SK-N-SH (cell line): Measurements from ENCODE around the gene RBM48. TPM values are rescaled to one million over a fixed set of nuclear protein-coding genes. Genes with fewer than 3 reads are reported as not detected.

Experiments
- CTCF ChIA-PET: fragments of 300-600, 350-600 bp; formaldehyde crosslinking; extraction: SDS; loops from one replicate; lab custom pipeline; 2021; lab: Yijun Ruan, JAX
- POLR2A ChIA-PET: fragments of 350-600 bp; sonication (Branson Sonifier 250); formaldehyde crosslinking; extraction: SDS; loops from one replicate; lab custom pipeline; 2020; ENCODE audit warnings: antibody characterized with exemption, inconsistent platforms; lab: Yijun Ruan, JAX
- DNase-seq: peaks from one replicate; pipeline ENCODE4 v3.0.0; 2012
- H2AFZ ChIP-seq: fragments of 200-600 bp; sonication (generic); 2 replicates; pipeline ENCODE4 v1.8.1; 2016; ENCODE audit warnings: antibody characterized with exemption, mild to moderate bottlenecking, low read depth
- H3F3A ChIP-seq: fragments of 200-600 bp; sonication (generic); replicated peaks from 2 replicates; pipeline ENCODE3; 2016; ENCODE audit warnings: antibody characterized with exemption, mild to moderate bottlenecking; ENCODE audit not compliant: insufficient read depth
- H3K27ac ChIP-seq, 2 experiments: fragments of 200-500 bp in 1 of 2; fragments of 200-600 bp in 1 of 2; sonication (Bioruptor generic) in 1 of 2; sonication (generic), shearing (Covaris generic) in 1 of 2; 2 replicates each; pipeline versions ENCODE4 v1.5.1 to v1.6.1; 2014 to 2016; ENCODE audit warnings: low read depth in 2 of 2, inconsistent platforms in 1 of 2, low read length in 1 of 2, mild to moderate bottlenecking in 1 of 2, mixed read lengths in 1 of 2
- H3K27me3 ChIP-seq: fragments of 200-600 bp; sonication (generic), shearing (Covaris generic); 2 replicates; pipeline ENCODE4 v1.6.1; 2016; ENCODE audit warnings: mixed run types; ENCODE audit not compliant: insufficient read depth
- H3K36me3 ChIP-seq, 2 experiments: fragments of 200-500 bp in 1 of 2; fragments of 200-600 bp in 1 of 2; sonication (Bioruptor generic) in 1 of 2; sonication (generic) in 1 of 2; replicated peaks in 1 of 2; 2 replicates each; pipeline versions ENCODE3 to v1.5.1; 2014 to 2016; ENCODE audit warnings: low read length in 1 of 2, mild to moderate bottlenecking in 1 of 2; ENCODE audit not compliant: insufficient read depth in 2 of 2, control insufficient read depth in 1 of 2
- H3K4me1 ChIP-seq, 2 experiments: fragments of 200-500 bp in 1 of 2; fragments of 200-600 bp in 1 of 2; sonication (Bioruptor generic) in 1 of 2; sonication (generic), shearing (Covaris generic) in 1 of 2; 2 replicates each; pipeline versions ENCODE4 v1.5.1 to v1.6.1; 2014 to 2016; ENCODE audit warnings: low read depth in 1 of 2, low read length in 1 of 2, mixed run types in 1 of 2; ENCODE audit not compliant: insufficient read depth in 2 of 2, control insufficient read depth in 1 of 2
- H3K4me2 ChIP-seq: fragments of 200-600 bp; sonication (generic), shearing (Covaris generic); 2 replicates; pipeline ENCODE4 v1.6.1; 2017; ENCODE audit warnings: mixed run types
- H3K4me3 ChIP-seq, 2 experiments: fragments of 200-500 bp in 1 of 2; fragments of 200-600 bp in 1 of 2; sonication (Bioruptor generic) in 1 of 2; sonication (generic), shearing (Covaris generic) in 1 of 2; 2 replicates each; pipeline versions ENCODE4 v1.5.1 to v1.8.1; 2014 to 2016; ENCODE audit warnings: low read depth in 2 of 2, inconsistent platforms in 1 of 2, low read length in 1 of 2, mild to moderate bottlenecking in 1 of 2, mixed read lengths in 1 of 2, moderate library complexity in 1 of 2
- H3K79me2 ChIP-seq: fragments of 200-600 bp; sonication (generic); 2 replicates; pipeline ENCODE4 v1.8.1; 2017; ENCODE audit warnings: mild to moderate bottlenecking; ENCODE audit not compliant: insufficient read depth
- H3K9ac ChIP-seq: fragments of 200-600 bp; sonication (generic); 2 replicates; pipeline ENCODE4 v1.6.1; 2017; ENCODE audit warnings: mixed run types
- H3K9me2 ChIP-seq: fragments of 200-600 bp; sonication (generic); 2 replicates; pipeline ENCODE4 v1.6.1; 2017; ENCODE audit warnings: mixed run types
- H3K9me3 ChIP-seq: fragments of 200-600 bp; sonication (generic); 2 replicates; pipeline ENCODE4 v1.6.1; 2017; ENCODE audit warnings: mixed run types, mild to moderate bottlenecking, moderate library complexity
- H4K20me1 ChIP-seq: fragments of 200-600 bp; sonication (generic); 2 replicates; pipeline ENCODE4 v1.6.1; 2017; ENCODE audit warnings: mild to moderate bottlenecking, mixed run types; ENCODE audit not compliant: insufficient read depth
- ELF1 ChIP-seq: IDR thresholded peaks from 2 replicates; pipeline ENCODE4 v1.4.0; 2012
- EP300 ChIP-seq, 2 experiments: IDR thresholded peaks; 2 replicates each; pipeline versions ENCODE4 v1.4.0 to v1.6.1; 2012; ENCODE audit warnings: borderline replicate concordance in 1 of 2, low read depth in 1 of 2, low read length in 1 of 2
- EZH2phosphoT487 ChIP-seq: fragments of 200-600 bp; sonication (generic); IDR thresholded peaks from 2 replicates; pipeline ENCODE4 v1.6.1; 2017; ENCODE audit warnings: low read depth, mixed run types, mild to moderate bottlenecking, antibody characterized with exemption, moderate library complexity, borderline replicate concordance
- FOXJ3 ChIP-seq: sonication (generic); formaldehyde crosslinking; IDR thresholded peaks from 2 replicates; pipeline ENCODE4 v1.5.1; 2020; ENCODE audit warnings: mild to moderate bottlenecking, missing genetic modification reagents
- GATA2 ChIP-seq: sonication (generic); formaldehyde crosslinking; IDR thresholded peaks from 2 replicates; pipeline ENCODE4 v1.5.0; 2020; ENCODE audit warnings: mild to moderate bottlenecking, missing genetic modification reagents
- JUND ChIP-seq: IDR thresholded peaks from 2 replicates; pipeline ENCODE4 v1.4.0; 2012
- POLR2AphosphoS5 ChIP-seq: IDR thresholded peaks from 2 replicates; pipeline ENCODE4 v1.6.1; 2012; ENCODE audit warnings: low read depth, low read length
- RCOR1 ChIP-seq: fragments of 150-350 bp; IDR thresholded peaks from 2 replicates; pipeline ENCODE4 v1.6.1; 2017; ENCODE audit warnings: antibody characterized with exemption, low read length
- RFX5 ChIP-seq: IDR thresholded peaks from 2 replicates; pipeline ENCODE4 v1.6.1; 2012; ENCODE audit warnings: mild to moderate bottlenecking, improper control_type of control experiment, low read length
- TAF1 ChIP-seq: IDR thresholded peaks from 2 replicates; pipeline ENCODE4 v1.6.1; 2012; ENCODE audit warnings: low read depth, mild to moderate bottlenecking, low read length, moderate library complexity, borderline replicate concordance
- USF1 ChIP-seq: IDR thresholded peaks from 2 replicates; pipeline ENCODE4 v1.4.0; 2012; ENCODE audit warnings: low read depth, borderline replicate concordance
- YY1 ChIP-seq: IDR thresholded peaks from 2 replicates; pipeline ENCODE4 v1.4.0; 2012; ENCODE audit warnings: low read depth, mild to moderate bottlenecking
- WGBS: methylation state at CpG from one replicate; pipeline ENCODE4 v1.1.6; 2017; ENCODE audit warnings: low lambda C conversion rate; 5-methylcytosine and 5-hydroxymethylcytosine counted together
- polyA plus RNA-seq, 3 experiments: library from polyadenylated mRNA; depleted of rRNA; stranded (reverse); fragments of >200 nt; gene quantifications; 2 replicates each; pipeline ENCODE4 v1.2.3, GENCODE V29; 2012
- TF ChIP-seq, protein P1 (sequence below): fragments of 150-350 bp; IDR thresholded peaks from 2 replicates; pipeline ENCODE4 v1.6.1; 2017; ENCODE audit warnings: antibody characterized with exemption, low read length, low read depth, borderline replicate concordance
- TF ChIP-seq, protein P2 (sequence below): IDR thresholded peaks from 2 replicates; pipeline ENCODE4 v1.6.1; 2012; ENCODE audit warnings: mild to moderate bottlenecking, low read depth, low read length, moderate library complexity

Gene RBM48
- polyA plus RNA-seq, 1 of the 3 experiments (the other 2 are of a cell fraction), result 4.7 TPM

DNA sequence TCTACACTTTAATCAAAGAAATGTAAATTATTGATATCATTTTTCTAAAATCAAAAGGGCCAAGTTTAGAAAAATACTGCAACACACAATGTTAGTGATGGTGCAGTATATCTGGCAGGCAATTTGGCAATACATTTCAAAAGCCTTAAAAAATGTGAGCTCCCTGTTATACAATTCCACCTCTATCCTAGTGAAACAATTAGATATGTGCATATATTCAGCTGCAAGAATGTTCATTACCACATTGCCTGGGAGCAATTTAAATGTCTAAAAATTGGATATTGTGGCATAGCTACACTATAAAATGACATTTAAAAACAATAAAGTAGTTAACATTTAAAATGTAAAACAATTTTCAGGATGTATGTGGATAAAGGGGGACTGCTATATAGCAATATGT, 40.8 kb upstream of the RBM48 start:
- TF ChIP-seq FOXJ3 (no peak), RFX5 (no peak), EZH2phosphoT487 (no peak), EP300 (IDR thresholded peaks at IDR 0.05; ENCODE audit: borderline replicate concordance in 1 of 2, low read depth in 1 of 2, low read length in 1 of 2) (no peak), JUND (no peak)
- no peak for DNase-seq
- H3K9me3 ChIP-seq, result no peaks in the 10 kb centered on the region
- no peak overlapping the region for H3K4me2 ChIP-seq
- H3K4me3 ChIP-seq, result no peak overlapping the region
- no peaks in the 10 kb centered on the region for H3K4me1 ChIP-seq
- H2AFZ ChIP-seq, result no peak overlapping the region
- no peak overlapping the region for H3K9ac ChIP-seq
- H3K27ac ChIP-seq, result no peak overlapping the region
- peaks cover 66 to 72% of the 10 kb centered on the region in 2 experiments for H3K36me3 ChIP-seq
- CTCF ChIA-PET, result interaction anchor here (0.5 to 1.8 kb wide), 4 partner anchors 27 to 1947 kb away, joined by 3 to 6 read pairs (median 5); partner anchors contain the start of genes GATAD1, PEX1 and RBM48
- POLR2A ChIA-PET, result no interaction called here
- H4K20me1 ChIP-seq, result no peaks in the 10 kb centered on the region
- no peaks in the 10 kb centered on the region for H3K27me3 ChIP-seq
- no peaks in the 10 kb centered on the region for H3K79me2 ChIP-seq
- H3F3A ChIP-seq, result peaks cover 10% of the 10 kb centered on the region
- H3K9me2 ChIP-seq, result no peaks in the 10 kb centered on the region; the same call in 1 of the 2 replicates

DNA sequence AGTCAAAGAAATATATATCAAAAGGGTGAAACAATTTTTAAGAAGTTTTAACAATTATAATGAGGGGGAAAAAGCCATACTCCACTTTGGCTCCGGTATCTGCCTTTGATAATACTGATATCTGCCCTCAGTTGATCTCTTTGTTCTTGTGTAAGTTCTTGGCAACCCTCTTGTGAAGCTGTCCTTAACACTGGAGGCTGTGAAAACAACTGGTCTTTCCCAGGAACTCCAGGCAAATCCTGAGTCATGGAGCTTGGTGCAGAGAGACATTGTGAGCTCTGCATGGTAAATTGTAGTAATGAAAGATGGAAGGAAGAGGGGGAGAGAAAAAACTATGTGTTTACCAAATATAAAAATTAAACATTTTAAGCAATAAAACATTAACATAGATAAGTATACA, 39.0 kb upstream of the RBM48 start:
- Histone ChIP-seq H2AFZ (no peak overlapping the region), H3K4me1 (no peaks in the 10 kb centered on the region), H4K20me1 (no peaks in the 10 kb centered on the region), H3K27ac (no peak overlapping the region), H3K4me2 (no peak overlapping the region), H3K9me3 (no peaks in the 10 kb centered on the region), H3K27me3 (no peaks in the 10 kb centered on the region), H3K36me3 (peaks cover 80 to 88% of the 10 kb centered on the region in 2 experiments), H3K79me2 (no peaks in the 10 kb centered on the region), H3K9me2 (no peaks in the 10 kb centered on the region; the same call in 1 of the 2 replicates), H3K9ac (no peak overlapping the region), H3F3A (peaks cover 10% of the 10 kb centered on the region), H3K4me3 (no peak overlapping the region)
- DNase-seq, result no peak
- 100% methylated on average over 1 of the region's 1 CpG for WGBS
- no peak for TF ChIP-seq YY1
- TF ChIP-seq, protein P1, sequence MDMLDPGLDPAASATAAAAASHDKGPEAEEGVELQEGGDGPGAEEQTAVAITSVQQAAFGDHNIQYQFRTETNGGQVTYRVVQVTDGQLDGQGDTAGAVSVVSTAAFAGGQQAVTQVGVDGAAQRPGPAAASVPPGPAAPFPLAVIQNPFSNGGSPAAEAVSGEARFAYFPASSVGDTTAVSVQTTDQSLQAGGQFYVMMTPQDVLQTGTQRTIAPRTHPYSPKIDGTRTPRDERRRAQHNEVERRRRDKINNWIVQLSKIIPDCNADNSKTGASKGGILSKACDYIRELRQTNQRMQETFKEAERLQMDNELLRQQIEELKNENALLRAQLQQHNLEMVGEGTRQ, result no peak
- no peak for TF ChIP-seq RCOR1
- TF ChIP-seq GATA2 (CRISPR knock-in tag), result no peak
- no peak for TF ChIP-seq USF1
- no peak for TF ChIP-seq ELF1
- TF ChIP-seq POLR2AphosphoS5, result no peak
- TF ChIP-seq, protein P2, sequence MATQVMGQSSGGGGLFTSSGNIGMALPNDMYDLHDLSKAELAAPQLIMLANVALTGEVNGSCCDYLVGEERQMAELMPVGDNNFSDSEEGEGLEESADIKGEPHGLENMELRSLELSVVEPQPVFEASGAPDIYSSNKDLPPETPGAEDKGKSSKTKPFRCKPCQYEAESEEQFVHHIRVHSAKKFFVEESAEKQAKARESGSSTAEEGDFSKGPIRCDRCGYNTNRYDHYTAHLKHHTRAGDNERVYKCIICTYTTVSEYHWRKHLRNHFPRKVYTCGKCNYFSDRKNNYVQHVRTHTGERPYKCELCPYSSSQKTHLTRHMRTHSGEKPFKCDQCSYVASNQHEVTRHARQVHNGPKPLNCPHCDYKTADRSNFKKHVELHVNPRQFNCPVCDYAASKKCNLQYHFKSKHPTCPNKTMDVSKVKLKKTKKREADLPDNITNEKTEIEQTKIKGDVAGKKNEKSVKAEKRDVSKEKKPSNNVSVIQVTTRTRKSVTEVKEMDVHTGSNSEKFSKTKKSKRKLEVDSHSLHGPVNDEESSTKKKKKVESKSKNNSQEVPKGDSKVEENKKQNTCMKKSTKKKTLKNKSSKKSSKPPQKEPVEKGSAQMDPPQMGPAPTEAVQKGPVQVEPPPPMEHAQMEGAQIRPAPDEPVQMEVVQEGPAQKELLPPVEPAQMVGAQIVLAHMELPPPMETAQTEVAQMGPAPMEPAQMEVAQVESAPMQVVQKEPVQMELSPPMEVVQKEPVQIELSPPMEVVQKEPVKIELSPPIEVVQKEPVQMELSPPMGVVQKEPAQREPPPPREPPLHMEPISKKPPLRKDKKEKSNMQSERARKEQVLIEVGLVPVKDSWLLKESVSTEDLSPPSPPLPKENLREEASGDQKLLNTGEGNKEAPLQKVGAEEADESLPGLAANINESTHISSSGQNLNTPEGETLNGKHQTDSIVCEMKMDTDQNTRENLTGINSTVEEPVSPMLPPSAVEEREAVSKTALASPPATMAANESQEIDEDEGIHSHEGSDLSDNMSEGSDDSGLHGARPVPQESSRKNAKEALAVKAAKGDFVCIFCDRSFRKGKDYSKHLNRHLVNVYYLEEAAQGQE, result no peak
- TF ChIP-seq TAF1, result no peak
- ChIA-PET POLR2A (no interaction called here), CTCF (interaction anchor here (0.6 to 1.5 kb wide), 5 partner anchors 27 to 65 kb away, joined by 3 to 7 read pairs (median 4); no protein-coding TSS in a partner anchor)
